HepG2 (cell line): ENCODE measurements around the gene L3MBTL1. TPM values are rescaled to one million over a fixed set of nuclear protein-coding genes. Genes with fewer than 3 reads are reported as not detected.
A peak's percentile ranks its signal among the peaks of the same experiment; 100 is the strongest.

Experiments
- NFE2 ChIP-seq: sonication (generic); formaldehyde crosslinking; IDR thresholded peaks from 2 replicates; pipeline ENCODE4 v1.4.0; 2020; ENCODE audit warnings: missing genetic modification reagents
- NR2F6 ChIP-seq, 2 experiments: IDR thresholded peaks; 2 replicates each; pipeline ENCODE4 v1.6.1; 2016; ENCODE audit warnings: antibody characterized with exemption in 1 of 2, mild to moderate bottlenecking in 1 of 2
- PRDM15 ChIP-seq: sonication (generic); formaldehyde crosslinking; IDR thresholded peaks from 2 replicates; pipeline ENCODE4 v1.4.0; 2020; ENCODE audit warnings: missing genetic modification reagents
- RBFOX2 ChIP-seq: fragments of 200-400 bp; formaldehyde crosslinking; IDR thresholded peaks from 2 replicates; pipeline ENCODE4 v1.6.1; 2017; ENCODE audit warnings: low read depth, mild to moderate bottlenecking, low read length
- SCMH1 ChIP-seq: sonication (generic); formaldehyde crosslinking; IDR thresholded peaks from 2 replicates; pipeline ENCODE4 v1.9.0; 2021; ENCODE audit warnings: missing genetic modification reagents, mild to moderate bottlenecking, borderline replicate concordance
- SMAD1 ChIP-seq: sonication (generic); formaldehyde crosslinking; IDR thresholded peaks from 2 replicates; pipeline ENCODE4 v1.4.0; 2020; ENCODE audit warnings: missing genetic modification reagents, low read depth, mild to moderate bottlenecking, borderline replicate concordance
- SRF ChIP-seq: IDR thresholded peaks from 2 replicates; pipeline ENCODE4 v1.6.1; 2011; ENCODE audit warnings: mild to moderate bottlenecking, low read depth, low read length, moderate library complexity
- ZBTB37 ChIP-seq: sonication (generic); formaldehyde crosslinking; IDR thresholded peaks from 2 replicates; pipeline ENCODE4 v1.4.0; 2020; ENCODE audit warnings: mild to moderate bottlenecking, missing genetic modification reagents
- ZBTB42 ChIP-seq: sonication (generic); formaldehyde crosslinking; IDR thresholded peaks from 2 replicates; pipeline ENCODE4 v1.5.0; 2020; ENCODE audit warnings: mild to moderate bottlenecking, missing genetic modification reagents
- ZNF354B ChIP-seq: sonication (generic); formaldehyde crosslinking; IDR thresholded peaks from 2 replicates; pipeline ENCODE4 v1.8.0; 2022; ENCODE audit warnings: mild to moderate bottlenecking, missing genetic modification reagents
- ZNF713 ChIP-seq: sonication (generic); formaldehyde crosslinking; IDR thresholded peaks from 2 replicates; pipeline ENCODE4 v1.4.0; 2020; ENCODE audit warnings: mild to moderate bottlenecking, missing genetic modification reagents
- polyA plus RNA-seq, 8 experiments: library from polyadenylated mRNA; depleted of rRNA in 3 of 8; stranded (reverse) in 7 of 8; unstranded in 1 of 8; fragments of >200 nt; fragmentation: Illumina TruSeq in 4 of 8; extraction: Trizol in 4 of 8; gene quantifications; 2 replicates each; pipeline versions ENCODE4 v1.2.1 to v1.2.3, GENCODE V29; 2011 to 2016; ENCODE audit warnings: low read depth in 4 of 8, missing spikeins in 1 of 8, mixed read lengths in 1 of 8; ENCODE audit not compliant: insufficient read depth in 1 of 8
- total RNA-seq, 5 experiments: library from RNA; depleted of rRNA; stranded (reverse); fragments of >200 nt; fragmentation: Illumina TruSeq; extraction: Trizol; gene quantifications; 2 replicates each; pipeline ENCODE4 v1.2.3, GENCODE V29; 2016; ENCODE audit warnings: low read depth in 1 of 5
- TF ChIP-seq, protein P1 (sequence below), 2 experiments: IDR thresholded peaks; 2 replicates each; pipeline ENCODE4 v1.6.1; 2011 to 2012; ENCODE audit warnings: low read length in 2 of 2, borderline replicate concordance in 1 of 2, low read depth in 1 of 2, mild to moderate bottlenecking in 1 of 2, moderate library complexity in 1 of 2
- TF ChIP-seq, protein P2 (sequence below): sonication (generic); formaldehyde crosslinking; IDR thresholded peaks from 2 replicates; pipeline ENCODE4 v1.4.0; 2020; ENCODE audit warnings: missing genetic modification reagents

The L3MBTL1 gene
- total and polyA plus RNA-seq, 2 of the 13 experiments (the other 11 are each of a cell fraction or from before 2014, with no cell fraction given): 9.0 to 17.8 TPM

GRCh38 chr20:43558412-43559146 is 51.1 kb downstream of the L3MBTL1 start, which contains the start of gene SGK2 (continued):
- TF ChIP-seq NR2F6 (IDR thresholded peaks at IDR 0.05): peak; percentile 26
- peak; percentile 68 for TF ChIP-seq NR2F6 (CRISPR knock-in tag; IDR thresholded peaks at IDR 0.05)
- TF ChIP-seq, protein P1, sequence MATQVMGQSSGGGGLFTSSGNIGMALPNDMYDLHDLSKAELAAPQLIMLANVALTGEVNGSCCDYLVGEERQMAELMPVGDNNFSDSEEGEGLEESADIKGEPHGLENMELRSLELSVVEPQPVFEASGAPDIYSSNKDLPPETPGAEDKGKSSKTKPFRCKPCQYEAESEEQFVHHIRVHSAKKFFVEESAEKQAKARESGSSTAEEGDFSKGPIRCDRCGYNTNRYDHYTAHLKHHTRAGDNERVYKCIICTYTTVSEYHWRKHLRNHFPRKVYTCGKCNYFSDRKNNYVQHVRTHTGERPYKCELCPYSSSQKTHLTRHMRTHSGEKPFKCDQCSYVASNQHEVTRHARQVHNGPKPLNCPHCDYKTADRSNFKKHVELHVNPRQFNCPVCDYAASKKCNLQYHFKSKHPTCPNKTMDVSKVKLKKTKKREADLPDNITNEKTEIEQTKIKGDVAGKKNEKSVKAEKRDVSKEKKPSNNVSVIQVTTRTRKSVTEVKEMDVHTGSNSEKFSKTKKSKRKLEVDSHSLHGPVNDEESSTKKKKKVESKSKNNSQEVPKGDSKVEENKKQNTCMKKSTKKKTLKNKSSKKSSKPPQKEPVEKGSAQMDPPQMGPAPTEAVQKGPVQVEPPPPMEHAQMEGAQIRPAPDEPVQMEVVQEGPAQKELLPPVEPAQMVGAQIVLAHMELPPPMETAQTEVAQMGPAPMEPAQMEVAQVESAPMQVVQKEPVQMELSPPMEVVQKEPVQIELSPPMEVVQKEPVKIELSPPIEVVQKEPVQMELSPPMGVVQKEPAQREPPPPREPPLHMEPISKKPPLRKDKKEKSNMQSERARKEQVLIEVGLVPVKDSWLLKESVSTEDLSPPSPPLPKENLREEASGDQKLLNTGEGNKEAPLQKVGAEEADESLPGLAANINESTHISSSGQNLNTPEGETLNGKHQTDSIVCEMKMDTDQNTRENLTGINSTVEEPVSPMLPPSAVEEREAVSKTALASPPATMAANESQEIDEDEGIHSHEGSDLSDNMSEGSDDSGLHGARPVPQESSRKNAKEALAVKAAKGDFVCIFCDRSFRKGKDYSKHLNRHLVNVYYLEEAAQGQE (IDR thresholded peaks at IDR 0.05; ENCODE audit: borderline replicate concordance in 1 of 2, low read depth in 1 of 2, low read length in 2 of 2): peak in 1 of 2 experiments; percentile 71; a peak in 2 of 4 replicates
- TF ChIP-seq SRF: peak; percentile 4; the same call in 1 of the 2 replicates
- peak; percentile 72; the same call in 1 of the 2 replicates for TF ChIP-seq ZNF354B (CRISPR knock-in tag)
- peak; percentile 80 for TF ChIP-seq RBFOX2
- TF ChIP-seq NFE2 (CRISPR knock-in tag): peak; percentile 97
- no peak for TF ChIP-seq SCMH1 (CRISPR knock-in tag)
- peak; percentile 92 for TF ChIP-seq SMAD1 (CRISPR knock-in tag)
- 0 out of 2 replicates have a peak, but pooled peaks have one; percentile 55 for TF ChIP-seq ZNF713 (CRISPR knock-in tag)
- no peak; the same call in 1 of the 2 replicates for TF ChIP-seq ZBTB37
- peak; percentile 71; the same call in 1 of the 2 replicates for TF ChIP-seq PRDM15
- TF ChIP-seq ZBTB42 (CRISPR knock-in tag): 0 out of 2 replicates have a peak, but pooled peaks have one; percentile 42
- TF ChIP-seq, protein P2, sequence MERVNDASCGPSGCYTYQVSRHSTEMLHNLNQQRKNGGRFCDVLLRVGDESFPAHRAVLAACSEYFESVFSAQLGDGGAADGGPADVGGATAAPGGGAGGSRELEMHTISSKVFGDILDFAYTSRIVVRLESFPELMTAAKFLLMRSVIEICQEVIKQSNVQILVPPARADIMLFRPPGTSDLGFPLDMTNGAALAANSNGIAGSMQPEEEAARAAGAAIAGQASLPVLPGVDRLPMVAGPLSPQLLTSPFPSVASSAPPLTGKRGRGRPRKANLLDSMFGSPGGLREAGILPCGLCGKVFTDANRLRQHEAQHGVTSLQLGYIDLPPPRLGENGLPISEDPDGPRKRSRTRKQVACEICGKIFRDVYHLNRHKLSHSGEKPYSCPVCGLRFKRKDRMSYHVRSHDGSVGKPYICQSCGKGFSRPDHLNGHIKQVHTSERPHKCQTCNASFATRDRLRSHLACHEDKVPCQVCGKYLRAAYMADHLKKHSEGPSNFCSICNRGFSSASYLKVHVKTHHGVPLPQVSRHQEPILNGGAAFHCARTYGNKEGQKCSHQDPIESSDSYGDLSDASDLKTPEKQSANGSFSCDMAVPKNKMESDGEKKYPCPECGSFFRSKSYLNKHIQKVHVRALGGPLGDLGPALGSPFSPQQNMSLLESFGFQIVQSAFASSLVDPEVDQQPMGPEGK (CRISPR knock-in tag): peak; percentile 51
